GM12874 (cell line): ENCODE data around the gene OR5T1.

Experiments
- TF ChIP-seq, protein P1 (sequence below): IDR thresholded peaks from 2 replicates; pipeline ENCODE4 v1.5.1; 2011; ENCODE audit warnings: low read depth, mild to moderate bottlenecking, control low read depth, low read length, moderate library complexity; ENCODE audit not compliant: insufficient read depth

OR5T1 gene

DNA sequence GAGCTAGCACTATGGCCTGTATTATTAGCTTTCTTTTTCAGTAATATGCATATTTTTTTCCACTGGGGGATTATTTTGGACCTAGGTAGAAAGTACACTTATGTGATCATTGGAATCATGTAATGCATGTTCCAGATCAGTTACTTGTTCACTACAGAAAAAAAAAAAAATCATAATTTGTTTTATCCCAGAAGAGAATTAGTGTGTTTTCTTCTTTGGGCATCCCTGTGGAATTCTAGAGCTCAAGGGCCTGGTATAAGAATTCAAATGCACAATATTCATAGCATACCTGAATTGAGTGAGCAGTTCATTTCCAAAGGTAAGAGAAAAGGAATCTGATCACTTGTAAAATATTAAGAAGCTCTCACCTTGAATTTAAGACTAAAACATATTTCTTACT, at the start of gene OR5T1:
Gene OR5T1 (plus strand): TSS at position 301 of the 400 bp plus-strand sequence. CDS start 1,485 bp downstream, outside the sequence.
- TF ChIP-seq, protein P1, sequence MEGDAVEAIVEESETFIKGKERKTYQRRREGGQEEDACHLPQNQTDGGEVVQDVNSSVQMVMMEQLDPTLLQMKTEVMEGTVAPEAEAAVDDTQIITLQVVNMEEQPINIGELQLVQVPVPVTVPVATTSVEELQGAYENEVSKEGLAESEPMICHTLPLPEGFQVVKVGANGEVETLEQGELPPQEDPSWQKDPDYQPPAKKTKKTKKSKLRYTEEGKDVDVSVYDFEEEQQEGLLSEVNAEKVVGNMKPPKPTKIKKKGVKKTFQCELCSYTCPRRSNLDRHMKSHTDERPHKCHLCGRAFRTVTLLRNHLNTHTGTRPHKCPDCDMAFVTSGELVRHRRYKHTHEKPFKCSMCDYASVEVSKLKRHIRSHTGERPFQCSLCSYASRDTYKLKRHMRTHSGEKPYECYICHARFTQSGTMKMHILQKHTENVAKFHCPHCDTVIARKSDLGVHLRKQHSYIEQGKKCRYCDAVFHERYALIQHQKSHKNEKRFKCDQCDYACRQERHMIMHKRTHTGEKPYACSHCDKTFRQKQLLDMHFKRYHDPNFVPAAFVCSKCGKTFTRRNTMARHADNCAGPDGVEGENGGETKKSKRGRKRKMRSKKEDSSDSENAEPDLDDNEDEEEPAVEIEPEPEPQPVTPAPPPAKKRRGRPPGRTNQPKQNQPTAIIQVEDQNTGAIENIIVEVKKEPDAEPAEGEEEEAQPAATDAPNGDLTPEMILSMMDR = no peak

DNA sequence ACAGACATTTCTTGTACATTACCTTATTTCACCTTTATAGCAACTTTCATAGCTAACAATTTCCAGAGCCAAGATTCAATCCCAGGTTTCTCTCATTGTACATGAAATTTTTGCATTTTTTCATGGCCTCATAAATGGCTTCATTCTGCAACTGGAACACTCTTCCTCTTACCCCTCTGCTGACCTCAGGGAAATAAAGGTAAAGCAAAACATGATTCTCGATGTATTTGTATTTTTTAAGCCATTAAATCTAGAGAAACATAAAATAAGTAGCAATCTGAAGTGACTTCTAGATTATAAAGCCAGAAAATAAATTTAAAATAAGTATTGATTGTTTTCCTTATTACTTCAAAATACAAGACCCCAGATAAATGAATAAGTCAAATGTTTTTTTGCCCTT, 39.8 kb upstream of the OR5T1 start, which contains the start of gene OR5T2:
Gene OR5T2 (minus strand): TSS at position 101 of the 400 bp plus-strand sequence. CDS start 1,193 bp downstream, outside the sequence.
- TF ChIP-seq, protein P1 = no peak

DNA sequence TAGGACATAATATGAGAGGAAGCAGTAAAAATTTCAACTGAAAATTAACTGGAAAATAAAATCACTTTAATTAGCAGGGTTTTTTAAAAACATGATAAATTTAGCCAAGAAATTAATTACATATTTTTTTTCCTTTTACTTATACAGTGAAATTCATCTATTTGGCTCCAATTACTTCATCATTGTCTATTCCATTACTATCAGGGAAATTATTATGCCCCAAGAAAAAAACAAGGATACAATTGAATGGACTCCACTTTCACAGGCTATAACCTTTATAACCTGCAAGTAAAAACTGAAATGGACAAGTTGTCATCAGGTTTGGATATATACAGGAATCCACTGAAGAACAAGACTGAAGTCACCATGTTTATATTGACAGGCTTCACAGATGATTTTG, 22.0 kb upstream of the OR5T1 start, which contains the start of gene OR5T3:
Gene OR5T3 (plus strand): TSS at position 301 of the 400 bp plus-strand sequence. CDS start 0 bp downstream, at position 301.
- TF ChIP-seq, protein P1 = no peak

DNA sequence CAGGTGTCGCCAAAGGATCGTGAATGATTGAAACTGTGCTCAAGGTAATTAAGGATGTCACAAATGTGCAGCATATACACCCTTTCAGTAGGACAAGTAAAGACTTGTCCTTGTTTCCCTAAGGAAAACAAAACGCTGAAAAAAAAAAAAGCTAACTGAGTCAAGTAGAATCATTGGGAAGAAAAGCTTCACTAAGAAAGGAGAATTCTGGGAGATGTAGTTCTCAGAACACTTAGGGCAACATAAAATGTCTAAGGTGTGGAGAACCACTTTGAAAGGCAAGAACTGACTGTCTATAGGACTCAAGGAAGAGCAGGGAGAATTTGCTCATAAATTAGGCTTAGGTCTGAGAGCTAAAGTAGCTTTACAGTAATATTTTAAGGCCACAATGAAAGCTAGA, 2.9 kb upstream of the OR5T1 start:
- TF ChIP-seq, protein P1 = no peak

DNA sequence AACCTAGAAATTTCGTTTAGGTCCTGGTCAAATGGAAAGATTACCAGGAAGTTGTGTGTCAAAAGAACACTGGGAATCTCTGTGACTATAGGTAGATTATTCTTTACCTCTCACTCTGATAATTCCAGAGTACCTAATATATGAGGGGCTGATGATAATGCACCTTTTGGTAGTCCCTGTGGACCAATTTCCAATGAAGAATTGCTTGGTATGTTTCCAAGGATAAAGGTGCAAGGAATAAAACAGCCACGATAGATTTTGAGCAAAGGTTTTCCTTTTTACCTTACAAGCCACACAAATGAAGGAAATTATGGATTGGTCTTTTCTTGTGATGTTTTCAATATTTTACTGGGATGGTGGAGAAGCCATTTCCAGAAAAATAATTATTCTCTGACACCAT, 18.2 kb downstream of the OR5T1 start, which contains the start of gene OR8H1:
Gene OR8H1 (minus strand): TSS at position 101 of the 400 bp plus-strand sequence. CDS start 1,192 bp downstream, outside the sequence.
- TF ChIP-seq, protein P1 = no peak

DNA sequence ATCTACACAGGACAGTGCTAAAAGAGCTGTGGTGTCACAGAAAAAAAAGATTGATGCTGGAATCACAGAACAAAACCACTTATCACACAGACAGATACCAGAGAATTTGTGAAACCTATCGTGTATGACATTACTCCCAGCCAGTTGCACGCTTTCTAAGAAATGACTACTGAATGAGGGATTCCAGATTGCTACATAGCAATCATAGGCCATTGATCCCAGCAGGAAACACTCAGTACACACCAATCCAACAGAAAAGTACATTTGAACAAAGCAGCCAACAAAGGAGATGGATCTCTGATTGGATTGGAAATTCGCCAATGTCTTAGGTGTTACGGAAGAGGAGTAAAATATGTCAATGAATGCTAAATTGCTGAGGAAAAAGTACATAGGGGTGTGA, 22.9 kb downstream of the OR5T1 start:
- TF ChIP-seq, protein P1 = no peak

DNA sequence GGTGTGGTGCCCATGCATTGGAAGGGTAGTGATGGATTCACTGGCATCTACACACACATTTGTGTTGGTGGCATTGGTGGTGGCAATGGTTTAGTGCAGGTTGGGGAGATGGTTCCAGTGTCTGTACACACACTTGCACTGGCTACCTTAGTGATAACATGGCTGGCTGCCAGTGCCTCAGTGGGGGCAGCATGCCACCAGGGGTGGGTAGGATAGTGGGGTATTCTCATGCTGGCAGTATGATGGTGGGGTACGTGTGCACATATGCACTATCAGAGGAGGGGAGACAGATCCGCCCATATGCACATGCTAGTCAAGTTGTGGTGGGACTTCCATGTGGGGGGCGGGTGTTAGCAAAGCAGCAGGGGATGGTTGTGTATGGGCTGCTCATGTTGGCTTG, 33.9 kb downstream of the OR5T1 start:
- TF ChIP-seq, protein P1 = no peak
